Duodenal mucosa (tissue), 2 donors: ENCODE measurements around the gene POMGNT1.

Source experiments
- H3K27ac ChIP-seq: one replicate; pipeline ENCODE4 v1.7.0; 2013; ENCODE audit warnings: low read depth, low read length
- H3K27me3 ChIP-seq, 2 donors: one replicate each; pipeline ENCODE4 v1.7.0; 2013; ENCODE audit warnings: low read length in 2 of 2, control low read depth in 1 of 2; ENCODE audit not compliant: insufficient read depth in 2 of 2, control insufficient read depth in 1 of 2
- H3K36me3 ChIP-seq, 2 donors: one replicate each; pipeline ENCODE4 v1.7.0; 2013; ENCODE audit warnings: low read length in 2 of 2, control low read depth in 1 of 2; ENCODE audit not compliant: insufficient read depth in 2 of 2, control insufficient read depth in 1 of 2
- H3K4me1 ChIP-seq, 2 donors: one replicate each; pipeline ENCODE4 v1.7.0; 2013; ENCODE audit warnings: low read length in 2 of 2, control low read depth in 1 of 2; ENCODE audit not compliant: insufficient read depth in 2 of 2, control insufficient read depth in 1 of 2
- H3K4me3 ChIP-seq, 2 donors: one replicate each; pipeline ENCODE4 v1.7.0; 2013; ENCODE audit warnings: low read length in 2 of 2, low read depth in 1 of 2
- H3K9ac ChIP-seq, 2 donors: one replicate each; pipeline ENCODE4 v1.7.0; 2013; ENCODE audit warnings: low read length in 2 of 2, low read depth in 1 of 2
- H3K9me3 ChIP-seq, 2 donors: one replicate each; pipeline ENCODE4 v1.7.0; 2013; ENCODE audit warnings: low read length in 2 of 2, control low read depth in 1 of 2; ENCODE audit not compliant: control insufficient read depth in 1 of 2

POMGNT1 gene

DNA sequence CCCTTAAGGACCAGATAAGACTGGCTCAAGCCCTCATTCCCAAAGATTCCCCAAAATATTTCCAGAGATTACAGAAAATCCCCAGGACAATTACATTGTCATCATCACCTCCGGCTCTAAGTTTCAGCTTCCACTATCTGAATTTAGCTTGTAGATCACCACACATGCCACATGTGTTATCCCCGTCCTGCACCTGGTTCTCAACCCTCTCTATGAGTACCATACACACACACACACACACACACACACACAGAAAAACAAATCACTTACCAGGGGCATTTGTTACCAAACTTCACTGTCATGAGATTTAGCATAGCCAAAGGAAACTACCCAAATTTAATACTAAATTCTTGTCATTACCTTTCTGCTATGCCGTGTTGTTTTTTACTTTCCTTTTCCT lies 38.7 kb downstream of the POMGNT1 start:
- Histone ChIP-seq H3K9ac (no peak overlapping the region), H3K27me3 (no peaks in the 10 kb centered on the region), H3K9me3 (no peaks in the 10 kb centered on the region), H3K4me1 (no peaks in the 10 kb centered on the region), H3K4me3 (no peak overlapping the region), H3K36me3 (no peaks in the 10 kb centered on the region), H3K27ac (no peak overlapping the region)

GRCh38 chr1:46158312-46159281 lies 39.6 kb downstream of the POMGNT1 start:
- no peak overlapping the region for H3K4me3 ChIP-seq
- no peaks in the 10 kb centered on the region for H3K4me1 ChIP-seq
- H3K36me3 ChIP-seq, result no peaks in the 10 kb centered on the region
- no peaks in the 10 kb centered on the region for H3K9me3 ChIP-seq
- no peak overlapping the region for H3K9ac ChIP-seq
- H3K27me3 ChIP-seq, result no peaks in the 10 kb centered on the region
- H3K27ac ChIP-seq, result no peak overlapping the region

DNA sequence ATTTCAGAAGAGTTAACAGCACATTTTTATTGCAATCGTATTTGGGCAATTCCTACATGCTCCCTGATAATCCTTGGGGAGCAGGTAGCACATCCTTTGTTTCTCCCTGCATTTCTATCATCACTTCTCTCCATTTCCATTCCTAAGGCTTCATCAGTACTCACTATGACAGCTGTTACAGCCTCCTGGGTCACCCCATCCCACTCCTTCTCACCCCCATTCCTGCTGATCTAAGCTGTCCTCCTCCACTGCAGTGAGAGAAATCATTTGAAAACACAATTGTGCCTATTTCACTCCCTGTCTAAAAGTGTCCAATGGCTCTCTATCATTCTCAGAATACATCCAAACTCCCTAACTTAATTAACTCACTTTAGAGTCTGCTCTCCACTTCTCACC lies 40.3 kb downstream of the POMGNT1 start:
- Histone ChIP-seq H3K9ac (no peak overlapping the region), H3K4me1 (no peaks in the 10 kb centered on the region), H3K27ac (no peak overlapping the region), H3K27me3 (no peaks in the 10 kb centered on the region), H3K4me3 (no peak overlapping the region), H3K36me3 (no peaks in the 10 kb centered on the region), H3K9me3 (no peaks in the 10 kb centered on the region)

GRCh38 chr1:46153732-46154131 lies 44.5 kb downstream of the POMGNT1 start:
- H3K4me3 ChIP-seq, result no peak overlapping the region
- H3K27me3 ChIP-seq, result no peaks in the 10 kb centered on the region
- no peaks in the 10 kb centered on the region for H3K36me3 ChIP-seq
- H3K27ac ChIP-seq, result no peak overlapping the region
- H3K9me3 ChIP-seq, result no peaks in the 10 kb centered on the region
- no peak overlapping the region for H3K9ac ChIP-seq
- H3K4me1 ChIP-seq, result no peaks in the 10 kb centered on the region

DNA sequence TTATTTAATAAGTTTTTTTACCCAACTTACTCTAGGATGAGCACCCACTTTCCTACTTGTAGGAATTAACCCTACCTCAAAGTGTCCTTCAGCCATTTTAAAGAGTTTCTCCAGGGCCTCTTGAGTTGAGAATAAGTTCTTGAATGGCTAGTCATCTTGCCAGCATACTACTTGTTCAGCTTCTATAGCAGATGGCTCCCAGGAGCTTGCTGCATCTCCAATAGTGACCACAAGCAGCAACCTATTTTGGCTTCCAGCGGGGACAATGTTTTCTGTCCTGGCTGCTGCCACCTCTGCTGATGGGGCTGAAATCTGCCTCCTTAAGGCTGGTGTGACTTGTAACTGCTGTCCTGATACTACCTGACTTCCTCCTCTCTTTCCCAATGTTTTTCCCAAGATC lies 45.0 kb downstream of the POMGNT1 start:
- Histone ChIP-seq H3K4me3 (no peak overlapping the region), H3K27me3 (no peaks in the 10 kb centered on the region), H3K36me3 (no peaks in the 10 kb centered on the region), H3K4me1 (no peaks in the 10 kb centered on the region), H3K9me3 (no peaks in the 10 kb centered on the region), H3K9ac (no peak overlapping the region), H3K27ac (no peak overlapping the region)

- Histone ChIP-seq H3K9me3 (no peaks in the 10 kb centered on the region), H3K4me3 (no peak overlapping the region), H3K36me3 (no peaks in the 10 kb centered on the region), H3K27ac (no peak overlapping the region), H3K27me3 (no peaks in the 10 kb centered on the region), H3K9ac (no peak overlapping the region), H3K4me1 (no peaks in the 10 kb centered on the region)
These were observed 46.2 kb downstream of the POMGNT1 start for GRCh38 chr1:46152016-46152415.

DNA sequence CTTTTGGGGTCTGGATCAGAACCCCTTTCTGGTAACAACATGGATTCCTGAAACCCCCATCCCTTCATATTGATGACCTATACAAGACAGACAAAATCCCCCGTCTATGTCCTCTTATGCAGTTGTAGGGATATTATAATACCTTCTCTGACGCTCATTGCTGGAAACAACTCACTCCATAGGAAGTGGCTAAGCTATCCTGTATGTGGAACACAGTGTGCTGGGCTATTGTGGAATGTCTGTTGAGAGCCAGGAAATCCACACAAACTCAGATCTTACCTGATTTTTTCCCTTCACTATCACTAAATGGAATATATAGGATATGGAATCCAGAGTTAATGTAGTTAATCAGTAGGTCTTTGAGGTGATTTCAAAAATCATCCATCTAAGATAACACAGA lies 48.1 kb downstream of the POMGNT1 start:
- Histone ChIP-seq H3K4me1 (no peaks in the 10 kb centered on the region), H3K9ac (no peak overlapping the region), H3K36me3 (no peaks in the 10 kb centered on the region), H3K4me3 (no peak overlapping the region), H3K27me3 (no peaks in the 10 kb centered on the region), H3K27ac (no peak overlapping the region), H3K9me3 (no peaks in the 10 kb centered on the region)

GRCh38 chr1:46148318-46148717 lies 49.9 kb downstream of the POMGNT1 start:
- Histone ChIP-seq H3K4me1 (no peaks in the 10 kb centered on the region), H3K27me3 (no peaks in the 10 kb centered on the region), H3K36me3 (no peaks in the 10 kb centered on the region), H3K27ac (no peak overlapping the region), H3K4me3 (no peak overlapping the region), H3K9me3 (no peaks in the 10 kb centered on the region), H3K9ac (no peak overlapping the region)
